ENCODE data around the gene CALD1.

The CALD1 gene

DNA sequence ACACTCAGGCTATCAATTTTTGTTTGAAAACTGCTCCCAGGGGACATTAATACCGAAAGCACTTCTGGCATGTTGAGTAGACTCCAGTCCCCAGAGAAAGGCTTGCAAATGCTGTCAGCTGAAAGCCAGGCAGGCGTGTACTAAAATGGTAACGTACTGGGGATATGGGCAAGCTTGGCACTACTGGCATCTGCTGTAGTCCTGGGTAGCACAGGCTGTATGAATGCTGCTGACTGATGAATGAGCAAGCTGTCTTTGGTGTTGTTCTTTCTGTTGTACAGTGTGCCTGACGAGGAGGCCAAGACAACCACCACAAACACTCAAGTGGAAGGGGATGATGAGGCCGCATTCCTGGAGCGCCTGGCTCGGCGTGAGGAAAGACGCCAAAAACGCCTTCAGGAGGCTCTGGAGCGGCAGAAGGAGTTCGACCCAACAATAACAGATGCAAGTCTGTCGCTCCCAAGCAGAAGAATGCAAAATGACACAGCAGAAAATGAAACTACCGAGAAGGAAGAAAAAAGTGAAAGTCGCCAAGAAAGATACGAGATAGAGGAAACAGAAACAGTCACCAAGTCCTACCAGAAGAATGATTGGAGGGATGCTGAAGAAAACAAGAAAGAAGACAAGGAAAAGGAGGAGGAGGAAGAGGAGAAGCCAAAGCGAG, 153.4 kb downstream of the CALD1 start:
- no peak for FAIRE-seq

GRCh38 chr7:134933460-134934068, 154.1 kb downstream of the CALD1 start:
- FAIRE-seq = no peak

DNA sequence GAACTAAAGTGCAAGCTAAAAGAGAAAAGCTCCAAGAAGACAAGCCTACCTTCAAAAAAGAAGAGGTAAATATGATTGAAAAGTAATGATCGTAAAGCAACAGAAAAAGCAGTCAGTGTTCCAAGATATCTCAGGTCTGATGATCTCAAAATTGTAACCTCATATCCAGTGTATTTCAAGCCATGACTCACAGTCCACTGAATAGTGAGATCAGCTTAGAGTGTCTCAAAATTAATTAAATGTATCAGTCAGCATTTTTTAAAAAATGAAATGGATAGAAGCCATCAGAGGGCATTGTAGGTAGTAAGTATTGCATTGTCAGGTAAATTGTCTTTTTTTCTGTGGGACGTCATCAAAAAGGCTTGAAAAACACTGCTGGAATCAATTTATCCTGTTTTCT, 156.3 kb downstream of the CALD1 start:
- no peak for FAIRE-seq

- FAIRE-seq = no peak
Observed at GRCh38 chr7:134936893-134937510, 157.6 kb downstream of the CALD1 start.

- FAIRE-seq = no peak
Observed at GRCh38 chr7:134938141-134938540, 158.7 kb downstream of the CALD1 start.

GRCh38 chr7:134939136-134939535, 159.7 kb downstream of the CALD1 start:
- no peak for FAIRE-seq

- no peak for FAIRE-seq
Observed at GRCh38 chr7:134940729-134941128, 161.3 kb downstream of the CALD1 start.

DNA sequence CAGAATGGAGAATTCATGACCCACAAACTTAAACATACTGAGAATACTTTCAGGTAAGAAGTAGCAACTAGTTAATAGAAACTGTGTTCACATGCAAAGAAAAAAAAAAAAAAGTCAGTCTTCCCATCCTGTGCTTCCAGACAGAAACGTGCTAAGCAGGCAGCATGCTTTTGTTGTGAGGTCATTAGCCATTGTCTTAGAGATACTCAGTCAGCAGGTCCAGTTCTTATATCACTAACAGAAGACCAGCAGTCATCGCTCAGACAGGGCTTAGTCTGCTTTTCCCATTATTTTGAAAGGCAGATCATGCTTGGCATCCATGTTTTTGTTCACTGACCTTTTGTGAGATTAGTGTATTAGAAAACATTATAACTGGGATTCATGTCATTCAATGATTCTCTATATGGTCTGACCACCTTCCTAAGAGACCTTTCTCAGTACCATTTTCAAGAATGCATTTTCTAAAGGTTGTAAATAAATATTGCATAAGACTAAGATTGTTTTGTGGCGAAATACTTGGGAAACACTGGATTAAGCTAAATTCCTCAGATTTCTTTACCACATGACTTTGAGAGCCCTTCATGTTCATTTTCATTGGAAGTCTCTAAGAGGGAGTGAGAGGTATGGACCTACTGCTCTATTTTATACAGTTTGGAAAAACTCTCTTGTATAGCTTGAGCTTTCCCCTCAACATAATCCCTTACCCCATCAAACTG, 161.9 kb downstream of the CALD1 start:
- no peak for FAIRE-seq

- FAIRE-seq = no peak
Observed at GRCh38 chr7:134941952-134942351, 162.5 kb downstream of the CALD1 start.

GRCh38 chr7:134942690-134943466, 163.4 kb downstream of the CALD1 start:
- peak; percentile 21 for FAIRE-seq

- no peak for FAIRE-seq
Observed at GRCh38 chr7:134943785-134944400, 164.5 kb downstream of the CALD1 start.

- FAIRE-seq = no peak
Observed at GRCh38 chr7:134945691-134946090, 166.3 kb downstream of the CALD1 start.

GRCh38 chr7:134946260-134946659, 166.8 kb downstream of the CALD1 start:
- no peak for FAIRE-seq

DNA sequence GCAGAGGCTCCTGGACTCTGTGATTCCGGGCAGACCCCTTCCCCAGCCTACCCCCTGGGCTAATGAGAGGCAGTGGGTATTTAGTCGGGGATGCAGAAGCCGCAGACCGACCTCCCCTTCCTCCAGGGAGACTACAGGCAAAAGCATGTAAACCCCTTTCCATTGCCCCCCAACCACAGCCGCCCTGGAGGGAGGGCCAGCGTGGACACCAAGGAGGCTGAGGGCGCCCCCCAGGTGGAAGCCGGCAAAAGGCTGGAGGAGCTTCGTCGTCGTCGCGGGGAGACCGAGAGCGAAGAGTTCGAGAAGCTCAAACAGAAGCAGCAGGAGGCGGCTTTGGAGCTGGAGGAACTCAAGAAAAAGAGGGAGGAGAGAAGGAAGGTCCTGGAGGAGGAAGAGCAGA, 167.9 kb downstream of the CALD1 start:
- FAIRE-seq = no peak

GRCh38 chr7:134947831-134948230, 168.4 kb downstream of the CALD1 start:
- no peak for FAIRE-seq

GRCh38 chr7:134948246-134948645, 168.8 kb downstream of the CALD1 start:
- FAIRE-seq = no peak

DNA sequence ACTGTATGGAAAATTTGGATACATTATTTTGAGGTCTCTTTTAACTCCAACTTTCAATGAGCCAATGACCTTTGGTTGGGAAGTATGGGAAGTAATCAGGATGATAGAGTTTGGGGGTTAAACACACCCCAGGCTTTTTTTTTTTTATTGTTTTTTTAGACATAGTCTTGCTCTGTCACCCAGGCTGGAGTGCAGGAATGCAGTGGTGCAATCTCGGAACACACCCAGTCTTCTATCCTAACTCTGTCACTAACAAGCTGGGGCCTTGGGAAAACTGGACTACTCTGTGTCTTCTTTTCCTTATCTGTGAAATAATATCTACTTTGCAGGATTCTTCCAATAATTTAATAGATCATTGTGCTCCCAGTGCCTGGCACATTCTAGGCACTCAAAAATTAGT, 169.3 kb downstream of the CALD1 start:
- FAIRE-seq = no peak

GRCh38 chr7:134949171-134949570, 169.7 kb downstream of the CALD1 start:
- no peak for FAIRE-seq

DNA sequence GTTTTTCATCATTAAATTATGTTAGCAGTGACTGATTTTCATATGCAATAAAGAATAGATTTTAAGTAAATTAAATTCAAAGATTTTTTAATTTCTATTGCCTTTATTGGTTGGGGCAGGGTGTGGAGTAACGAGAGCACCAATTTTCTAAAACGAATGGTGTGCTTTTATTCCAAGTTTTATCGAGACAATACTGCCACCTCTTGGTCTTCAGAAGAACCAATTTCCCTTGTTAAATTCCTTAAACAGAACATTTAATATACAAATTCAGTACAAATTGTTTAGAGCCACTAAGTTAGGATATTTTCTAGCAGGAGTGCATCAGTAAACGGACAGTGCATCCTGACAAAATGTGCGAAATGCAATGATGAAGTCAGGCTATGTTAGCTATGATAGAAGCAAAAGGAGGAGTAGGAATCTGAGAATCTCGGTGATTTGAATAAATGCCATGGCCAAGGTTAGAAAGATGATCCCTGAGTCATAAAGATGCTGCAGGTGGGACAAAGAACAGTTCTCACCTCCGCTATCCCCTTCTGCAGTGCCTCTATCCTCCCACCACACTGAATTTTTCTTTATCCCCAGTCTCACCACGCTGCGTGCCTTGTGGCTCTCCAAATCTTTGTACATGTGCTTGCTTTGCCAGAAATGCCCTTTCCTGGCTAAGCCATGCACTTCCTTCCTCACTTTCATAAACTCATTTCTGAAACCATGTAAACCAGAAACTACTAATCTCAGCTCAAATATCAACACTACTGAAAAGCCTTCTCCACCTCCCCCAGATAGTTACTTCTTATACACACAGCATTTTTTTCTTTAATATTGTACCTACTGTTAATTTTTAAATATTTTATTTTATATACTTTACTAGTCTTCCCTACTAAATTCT, 175.0 kb downstream of the CALD1 start:
- FAIRE-seq = peak; percentile 72

DNA sequence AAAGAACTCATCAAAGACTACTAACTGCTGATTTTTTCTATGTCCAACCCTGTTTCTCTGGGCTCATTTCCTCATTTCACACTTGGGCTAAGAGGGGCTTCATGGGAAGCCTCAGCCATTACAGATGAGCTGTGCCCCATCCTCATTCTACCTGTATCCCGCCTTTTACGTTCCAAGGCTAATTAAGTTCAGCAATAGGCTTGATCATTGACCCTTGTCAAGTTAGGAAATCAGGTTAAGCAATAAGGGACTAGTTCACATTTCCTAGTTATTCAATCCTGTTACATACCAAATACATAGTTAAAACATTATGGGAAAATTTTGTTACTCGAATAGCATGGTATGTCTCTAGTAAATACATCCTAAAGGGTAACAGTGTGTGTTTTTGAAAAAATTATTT, 177.6 kb downstream of the CALD1 start:
- FAIRE-seq = no peak

DNA sequence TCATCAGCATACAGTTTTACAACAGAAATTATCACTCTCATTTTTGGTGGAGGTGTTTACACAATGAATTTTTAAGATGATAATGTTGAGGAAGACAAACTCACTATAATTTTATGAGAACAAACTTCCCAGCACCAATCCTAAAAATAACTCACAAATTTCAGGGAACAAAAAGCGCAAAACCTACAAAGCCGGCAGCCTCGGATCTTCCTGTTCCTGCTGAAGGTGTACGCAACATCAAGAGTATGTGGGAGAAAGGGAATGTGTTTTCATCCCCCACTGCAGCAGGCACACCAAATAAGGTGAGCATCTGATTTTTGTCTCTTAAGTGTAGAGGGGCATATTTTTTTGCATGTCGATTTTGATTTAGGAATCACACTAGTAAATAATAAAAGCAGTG, 180.4 kb downstream of the CALD1 start:
- FAIRE-seq = no peak
